GM18909 (cell line): ENCODE results near the gene PGA3.
A peak's percentile ranks its signal among the peaks of the same experiment; 100 is the strongest.
"Not testable (repeated sequence)": the region's sequence is repeated elsewhere in the genome, so short reads cannot be mapped to it uniquely, and the experiment has no call there.

ENCODE experiments used
- ATAC-seq: cut with Tn5 transposase; IDR thresholded peaks from one replicate; pipeline ENCODE4 v1.9.1; 2021; ENCODE audit warnings: mild to moderate bottlenecking; ENCODE audit not compliant: unreplicated experiment, poor library complexity

Gene PGA3

GRCh38 chr11:61202950-61203746 is at the start of gene PGA3:
PGA3 (plus strand) TSS chr11:61203515; CDS start chr11:61203565, 50 bp downstream.
- ATAC-seq: not testable (repeated sequence)

- ATAC-seq: no peak
These were observed 49.7 kb upstream of the PGA3 start for GRCh38 chr11:61153593-61154095.

GRCh38 chr11:61154528-61154927 is 48.8 kb upstream of the PGA3 start:
- ATAC-seq: no peak

- ATAC-seq: no peak
These were observed 48.0 kb upstream of the PGA3 start for GRCh38 chr11:61155312-61155711.

GRCh38 chr11:61155741-61156140 is 47.6 kb upstream of the PGA3 start:
- no peak for ATAC-seq

- ATAC-seq: no peak
These were observed 45.6 kb upstream of the PGA3 start for GRCh38 chr11:61157743-61158142.

GRCh38 chr11:61158691-61159381 is 44.5 kb upstream of the PGA3 start:
- no peak for ATAC-seq

- peak; percentile 0 for ATAC-seq
These were observed 42.7 kb upstream of the PGA3 start for GRCh38 chr11:61160487-61161189.

GRCh38 chr11:61161190-61162091 is 41.9 kb upstream of the PGA3 start, which contains the start of gene VPS37C:
VPS37C (minus strand) TSS chr11:61161426; CDS start chr11:61138829, 22,597 bp downstream.
- peak; percentile 80 for ATAC-seq

GRCh38 chr11:61162092-61162941 is 41.0 kb upstream of the PGA3 start:
- no peak for ATAC-seq

GRCh38 chr11:61163021-61163420 is 40.3 kb upstream of the PGA3 start:
- ATAC-seq: no peak

GRCh38 chr11:61163714-61164605 is 39.4 kb upstream of the PGA3 start:
- ATAC-seq: no peak

- ATAC-seq: no peak
These were observed 38.5 kb upstream of the PGA3 start for GRCh38 chr11:61164606-61165424.

- ATAC-seq: not testable (repeated sequence)
These were observed 37.5 kb upstream of the PGA3 start for GRCh38 chr11:61165785-61166184.

GRCh38 chr11:61166331-61166730 is 37.0 kb upstream of the PGA3 start:
- ATAC-seq: not testable (repeated sequence)

- no peak for ATAC-seq
These were observed 35.1 kb upstream of the PGA3 start for GRCh38 chr11:61168042-61168688.

- no peak for ATAC-seq
These were observed 34.5 kb upstream of the PGA3 start for GRCh38 chr11:61168800-61169199.
